Uterus (tissue), 2 donors: ENCODE data around the gene SGMS1.

Experiments used
- POLR2A ChIP-seq, 2 donors: fragments of 450-650 bp; IDR thresholded peaks; one replicate each; pipeline ENCODE4 v1.6.1; 2016; ENCODE audit warnings: antibody characterized with exemption in 2 of 2, mild to moderate bottlenecking in 1 of 2, moderate library complexity in 1 of 2
- TF ChIP-seq, protein P1 (sequence below), 4 experiments: fragments of 200-600 bp in 2 of 4; fragments of 450-650 bp in 2 of 4; sonication (generic) in 2 of 4; IDR thresholded peaks; one replicate each; pipeline ENCODE4 v1.5.1; 2016 to 2019; ENCODE audit warnings: antibody characterized with exemption in 4 of 4, mild to moderate bottlenecking in 2 of 4, moderate library complexity in 1 of 4

DNA sequence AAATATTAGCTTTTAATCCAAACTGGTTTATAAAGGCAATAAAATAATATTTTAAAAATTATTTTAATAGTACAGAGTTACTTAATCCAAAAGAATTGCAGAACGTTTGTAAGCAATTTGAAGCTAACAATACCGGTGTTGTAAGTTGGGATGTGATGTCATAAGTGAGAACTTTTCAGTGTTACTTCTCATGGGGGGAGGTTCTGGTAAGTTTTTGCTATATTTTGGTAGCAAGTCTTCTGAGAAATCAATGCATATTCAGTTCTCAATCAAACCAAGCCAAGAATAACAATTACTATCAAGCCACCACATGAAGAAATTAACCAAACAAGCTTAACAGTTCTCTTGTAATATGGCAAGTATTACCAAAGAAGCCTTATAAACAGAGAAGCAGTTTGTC is 225.4 kb downstream of the SGMS1 start:
- TF ChIP-seq, protein P1, sequence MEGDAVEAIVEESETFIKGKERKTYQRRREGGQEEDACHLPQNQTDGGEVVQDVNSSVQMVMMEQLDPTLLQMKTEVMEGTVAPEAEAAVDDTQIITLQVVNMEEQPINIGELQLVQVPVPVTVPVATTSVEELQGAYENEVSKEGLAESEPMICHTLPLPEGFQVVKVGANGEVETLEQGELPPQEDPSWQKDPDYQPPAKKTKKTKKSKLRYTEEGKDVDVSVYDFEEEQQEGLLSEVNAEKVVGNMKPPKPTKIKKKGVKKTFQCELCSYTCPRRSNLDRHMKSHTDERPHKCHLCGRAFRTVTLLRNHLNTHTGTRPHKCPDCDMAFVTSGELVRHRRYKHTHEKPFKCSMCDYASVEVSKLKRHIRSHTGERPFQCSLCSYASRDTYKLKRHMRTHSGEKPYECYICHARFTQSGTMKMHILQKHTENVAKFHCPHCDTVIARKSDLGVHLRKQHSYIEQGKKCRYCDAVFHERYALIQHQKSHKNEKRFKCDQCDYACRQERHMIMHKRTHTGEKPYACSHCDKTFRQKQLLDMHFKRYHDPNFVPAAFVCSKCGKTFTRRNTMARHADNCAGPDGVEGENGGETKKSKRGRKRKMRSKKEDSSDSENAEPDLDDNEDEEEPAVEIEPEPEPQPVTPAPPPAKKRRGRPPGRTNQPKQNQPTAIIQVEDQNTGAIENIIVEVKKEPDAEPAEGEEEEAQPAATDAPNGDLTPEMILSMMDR (IDR thresholded peaks at IDR 0.05) = no peak
- TF ChIP-seq POLR2A (IDR thresholded peaks at IDR 0.05) = no peak
